SH-SY5Y (cell line): ENCODE measurements around the gene ABCG2.

Experiments
- GATA2 ChIP-seq: IDR thresholded peaks from 2 replicates; pipeline ENCODE4 v1.6.1; 2011; ENCODE audit warnings: mild to moderate bottlenecking, low read depth, low read length
- GATA3 ChIP-seq: IDR thresholded peaks from 2 replicates; pipeline ENCODE4 v1.6.1; 2011; ENCODE audit warnings: low read depth, mild to moderate bottlenecking, low read length, moderate library complexity

- no peak for TF ChIP-seq GATA2
- no peak for TF ChIP-seq GATA3
Measured at GRCh38 chr4:88112856-88113255, 45.6 kb downstream of the ABCG2 start.
